ENCODE results near the gene TMPRSS6. TPM values are rescaled to one million over a fixed set of nuclear protein-coding genes. Genes with fewer than 3 reads are reported as not detected.

Gene TMPRSS6
- total RNA-seq, 1 donor from 2014 or later = 0.53 TPM

GRCh38 chr22:37144180-37144554, 34.7 kb upstream of the TMPRSS6 start:
- ATAC-seq (no peak), DNase-seq (no peak)
- no peak for TF ChIP-seq CTCF (IDR thresholded peaks at IDR 0.05)
- peaks cover 4% of the 10 kb centered on the region for H3K27me3 ChIP-seq (ENCODE audit: low read depth)
- H3K4me1 ChIP-seq = no peaks in the 10 kb centered on the region
- intact Hi-C loops (cut with DNase I) = no loop called here
- H3K9me3 ChIP-seq = no peaks in the 10 kb centered on the region
- no peak overlapping the region for H3K4me3 ChIP-seq
- no peak overlapping the region for H3K27ac ChIP-seq
- H3K36me3 ChIP-seq = no peaks in the 10 kb centered on the region

GRCh38 chr22:37141971-37142370, 32.5 kb upstream of the TMPRSS6 start:
- TF ChIP-seq CTCF (IDR thresholded peaks at IDR 0.05) = no peak
- Histone ChIP-seq H3K4me1 (no peaks in the 10 kb centered on the region), H3K27me3 (ENCODE audit: low read depth) (peaks cover 4% of the 10 kb centered on the region), H3K27ac (no peak overlapping the region), H3K36me3 (no peaks in the 10 kb centered on the region), H3K9me3 (no peaks in the 10 kb centered on the region), H3K4me3 (no peak overlapping the region)
- intact Hi-C loops (cut with DNase I) = no loop called here
- ATAC-seq (no peak), DNase-seq (no peak)

- no peak for TF ChIP-seq CTCF (IDR thresholded peaks at IDR 0.05)
- Histone ChIP-seq H3K27ac (no peak overlapping the region), H3K4me3 (no peak overlapping the region), H3K27me3 (ENCODE audit: low read depth) (peaks cover 4% of the 10 kb centered on the region), H3K4me1 (no peaks in the 10 kb centered on the region), H3K9me3 (no peaks in the 10 kb centered on the region), H3K36me3 (no peaks in the 10 kb centered on the region)
- no peak for ATAC-seq
- intact Hi-C loops (cut with DNase I) = no loop called here
- no peak for DNase-seq
These were observed 32.0 kb upstream of the TMPRSS6 start for GRCh38 chr22:37141476-37141875.

- no peak overlapping the region for H3K4me3 ChIP-seq
- H3K36me3 ChIP-seq = no peaks in the 10 kb centered on the region
- H3K4me1 ChIP-seq = no peaks in the 10 kb centered on the region
- DNase-seq = no peak
- no peaks in the 10 kb centered on the region for H3K9me3 ChIP-seq
- H3K27ac ChIP-seq = no peak overlapping the region
- intact Hi-C loops (cut with DNase I) = no loop called here
- ATAC-seq = no peak
- TF ChIP-seq CTCF (IDR thresholded peaks at IDR 0.05) = no peak
- H3K27me3 ChIP-seq (ENCODE audit: low read depth) = peaks cover 4% of the 10 kb centered on the region
These were observed 31.3 kb upstream of the TMPRSS6 start for GRCh38 chr22:37140686-37141323.

- no peaks in the 10 kb centered on the region for H3K4me1 ChIP-seq
- H3K36me3 ChIP-seq = no peaks in the 10 kb centered on the region
- H3K4me3 ChIP-seq = no peak overlapping the region
- intact Hi-C loops (cut with DNase I) = no loop called here
- H3K9me3 ChIP-seq = no peaks in the 10 kb centered on the region
- no peak for TF ChIP-seq CTCF (IDR thresholded peaks at IDR 0.05)
- DNase-seq = no peak
- peaks cover 4% of the 10 kb centered on the region for H3K27me3 ChIP-seq (ENCODE audit: low read depth)
- ATAC-seq = no peak
- H3K27ac ChIP-seq = no peak overlapping the region
These were observed 30.2 kb upstream of the TMPRSS6 start for GRCh38 chr22:37139762-37140161.
